CD1c-positive myeloid dendritic cell (primary cell): ENCODE results near the gene ERP27.
A peak's percentile ranks its signal among the peaks of the same experiment; 100 is the strongest.

Experiments used
- DNase-seq: peaks from one replicate; pipeline ENCODE4 v3.0.0-alpha.2; 2016; ENCODE audit errors: extremely low spot score

The ERP27 gene

GRCh38 chr12:14938301-14938700 is at the start of gene ERP27:
ERP27 (minus strand) TSS chr12:14938537; CDS start chr12:14938508, 29 bp downstream.
- DNase-seq, result no peak

GRCh38 chr12:14988035-14988434 is 49.7 kb upstream of the ERP27 start:
- DNase-seq, result peak; percentile 66

- DNase-seq, result no peak
Observed at GRCh38 chr12:14986449-14986848, 48.1 kb upstream of the ERP27 start.

- no peak for DNase-seq
Observed at GRCh38 chr12:14984766-14985285, 46.5 kb upstream of the ERP27 start.

GRCh38 chr12:14984036-14984435 is 45.7 kb upstream of the ERP27 start:
- DNase-seq, result no peak

- peak; percentile 43 for DNase-seq
Observed at GRCh38 chr12:14982991-14983390, 44.7 kb upstream of the ERP27 start.

- peak; percentile 71 for DNase-seq
Observed at GRCh38 chr12:14982562-14982961, 44.2 kb upstream of the ERP27 start.

- peak; percentile 86 for DNase-seq
Observed at GRCh38 chr12:14981049-14981448, 42.7 kb upstream of the ERP27 start.

- DNase-seq, result no peak
Observed at GRCh38 chr12:14979468-14979867, 41.1 kb upstream of the ERP27 start.

GRCh38 chr12:14976658-14977057 is 38.3 kb upstream of the ERP27 start:
- DNase-seq, result no peak

- DNase-seq, result peak; percentile 69
Observed at GRCh38 chr12:14975457-14975856, 37.1 kb upstream of the ERP27 start.

GRCh38 chr12:14974633-14975032 is 36.3 kb upstream of the ERP27 start:
- no peak for DNase-seq

GRCh38 chr12:14972816-14973215 is 34.5 kb upstream of the ERP27 start, which contains the start of gene PDE6H:
PDE6H (plus strand) TSS chr12:14973042; CDS start chr12:14978013, 4,971 bp downstream.
- no peak for DNase-seq

- no peak for DNase-seq
Observed at GRCh38 chr12:14970473-14970872, 32.1 kb upstream of the ERP27 start.

- no peak for DNase-seq
Observed at GRCh38 chr12:14968478-14968877, 30.1 kb upstream of the ERP27 start.

GRCh38 chr12:14965221-14965620 is 26.9 kb upstream of the ERP27 start:
- DNase-seq, result no peak

- DNase-seq, result no peak
Observed at GRCh38 chr12:14964406-14964805, 26.1 kb upstream of the ERP27 start.

GRCh38 chr12:14963520-14963919 is 25.2 kb upstream of the ERP27 start:
- DNase-seq, result no peak

- DNase-seq, result no peak
Observed at GRCh38 chr12:14962797-14963196, 24.5 kb upstream of the ERP27 start.

- DNase-seq, result peak; percentile 61
Observed at GRCh38 chr12:14962153-14962539, 23.8 kb upstream of the ERP27 start.

- peak; percentile 85 for DNase-seq
Observed at GRCh38 chr12:14961466-14962152, 23.3 kb upstream of the ERP27 start, which contains the start of gene ARHGDIB. ARHGDIB (minus strand) TSS chr12:14961601; CDS start chr12:14950712, 10,889 bp downstream.

GRCh38 chr12:14960548-14961465 is 22.5 kb upstream of the ERP27 start:
- peak; percentile 75 for DNase-seq
